COLO668 (cell line): ENCODE data around the gene BBS2.
"Not testable (repeated sequence)": the region's sequence is repeated elsewhere in the genome, so short reads cannot be mapped to it uniquely, and the experiment has no call there.

Experiments
- DNase-seq: peaks from one replicate; lab custom pipeline; 2025; ENCODE audit not compliant: unreplicated experiment; lab: John Stamatoyannopoulos, UW

The BBS2 gene

GRCh38 chr16:56530872-56531271 lies 11.0 kb upstream of the BBS2 start:
- no peak for DNase-seq

GRCh38 chr16:56525236-56525635 lies 5.4 kb upstream of the BBS2 start:
- DNase-seq, result no peak

GRCh38 chr16:56520251-56520577 lies 390 bp upstream of the BBS2 start:
- no peak for DNase-seq

- DNase-seq, result no peak
These were observed 1.4 kb downstream of the BBS2 start for GRCh38 chr16:56518425-56518824.

- no peak for DNase-seq
These were observed 2.6 kb downstream of the BBS2 start for GRCh38 chr16:56517206-56517605.

GRCh38 chr16:56515665-56516064 lies 4.2 kb downstream of the BBS2 start:
- no peak for DNase-seq

GRCh38 chr16:56514845-56515244 lies 5.0 kb downstream of the BBS2 start:
- no peak for DNase-seq

- peak; percentile 12 for DNase-seq
These were observed 5.9 kb downstream of the BBS2 start for GRCh38 chr16:56513972-56514371.

GRCh38 chr16:56513091-56513490 lies 6.7 kb downstream of the BBS2 start:
- no peak for DNase-seq

GRCh38 chr16:56512025-56512424 lies 7.8 kb downstream of the BBS2 start:
- DNase-seq, result no peak

- DNase-seq, result no peak
These were observed 9.3 kb downstream of the BBS2 start for GRCh38 chr16:56510544-56510943.

- DNase-seq, result no peak
These were observed 12.9 kb downstream of the BBS2 start for GRCh38 chr16:56506941-56507340.

- no peak for DNase-seq
These were observed 14.6 kb downstream of the BBS2 start for GRCh38 chr16:56505181-56505580.

GRCh38 chr16:56493815-56494214 lies 26.0 kb downstream of the BBS2 start:
- no peak for DNase-seq

GRCh38 chr16:56493126-56493525 lies 26.7 kb downstream of the BBS2 start:
- DNase-seq, result no peak

- no peak for DNase-seq
These were observed 28.1 kb downstream of the BBS2 start for GRCh38 chr16:56491657-56492261.

GRCh38 chr16:56488868-56489267 lies 31.0 kb downstream of the BBS2 start:
- DNase-seq, result not testable (repeated sequence)

GRCh38 chr16:56488035-56488434 lies 31.8 kb downstream of the BBS2 start:
- no peak for DNase-seq

- DNase-seq, result no peak
These were observed 36.4 kb downstream of the BBS2 start for GRCh38 chr16:56483394-56483793.

GRCh38 chr16:56482683-56483236 lies 37.1 kb downstream of the BBS2 start:
- no peak for DNase-seq

GRCh38 chr16:56481468-56482122 lies 38.2 kb downstream of the BBS2 start:
- no peak for DNase-seq

GRCh38 chr16:56480776-56481467 lies 38.9 kb downstream of the BBS2 start:
- DNase-seq, result no peak
